ENCODE data around the gene C4A. TPM values are rescaled to one million over a fixed set of nuclear protein-coding genes. Genes with fewer than 3 reads are reported as not detected.

Gene C4A
- total RNA-seq, 4 donors from 2014 or later = 181 to 401 (median 227) TPM

DNA sequence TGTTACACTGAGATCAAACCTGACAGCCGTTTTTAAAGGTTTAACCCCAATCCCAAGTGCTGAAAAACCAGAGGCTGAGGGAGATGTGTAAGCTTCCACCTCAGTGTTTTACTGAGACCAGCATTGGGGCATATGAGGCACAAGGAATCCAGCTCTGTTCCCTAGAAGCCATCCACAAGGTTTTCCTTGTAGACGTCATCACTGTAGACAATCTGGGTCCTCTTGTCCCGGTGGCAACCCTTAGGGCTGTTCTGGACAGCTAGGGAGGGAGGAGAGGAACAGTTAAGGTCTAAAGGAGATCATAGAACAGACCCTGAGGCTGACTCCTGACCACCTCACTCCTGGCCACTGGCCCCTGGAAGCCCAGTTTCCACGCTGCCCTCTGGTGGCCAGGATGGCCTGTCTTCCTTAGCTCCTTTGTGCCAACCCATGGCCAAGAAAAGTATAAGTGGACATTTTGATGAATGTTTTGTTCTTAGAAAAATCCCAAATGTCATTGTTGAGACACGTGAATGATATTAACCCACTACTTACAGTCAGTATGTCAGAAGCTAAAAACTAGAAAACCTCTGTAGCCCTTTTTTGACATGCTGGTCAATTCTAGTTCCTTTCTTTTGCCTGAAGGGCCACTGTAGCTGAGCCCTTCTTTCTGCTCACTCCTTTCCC is 29.6 kb upstream of the C4A start:
- TF ChIP-seq, protein P1, sequence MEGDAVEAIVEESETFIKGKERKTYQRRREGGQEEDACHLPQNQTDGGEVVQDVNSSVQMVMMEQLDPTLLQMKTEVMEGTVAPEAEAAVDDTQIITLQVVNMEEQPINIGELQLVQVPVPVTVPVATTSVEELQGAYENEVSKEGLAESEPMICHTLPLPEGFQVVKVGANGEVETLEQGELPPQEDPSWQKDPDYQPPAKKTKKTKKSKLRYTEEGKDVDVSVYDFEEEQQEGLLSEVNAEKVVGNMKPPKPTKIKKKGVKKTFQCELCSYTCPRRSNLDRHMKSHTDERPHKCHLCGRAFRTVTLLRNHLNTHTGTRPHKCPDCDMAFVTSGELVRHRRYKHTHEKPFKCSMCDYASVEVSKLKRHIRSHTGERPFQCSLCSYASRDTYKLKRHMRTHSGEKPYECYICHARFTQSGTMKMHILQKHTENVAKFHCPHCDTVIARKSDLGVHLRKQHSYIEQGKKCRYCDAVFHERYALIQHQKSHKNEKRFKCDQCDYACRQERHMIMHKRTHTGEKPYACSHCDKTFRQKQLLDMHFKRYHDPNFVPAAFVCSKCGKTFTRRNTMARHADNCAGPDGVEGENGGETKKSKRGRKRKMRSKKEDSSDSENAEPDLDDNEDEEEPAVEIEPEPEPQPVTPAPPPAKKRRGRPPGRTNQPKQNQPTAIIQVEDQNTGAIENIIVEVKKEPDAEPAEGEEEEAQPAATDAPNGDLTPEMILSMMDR (IDR thresholded peaks at IDR 0.05) = peak; percentile 43 to 66 (median 52)
- TF ChIP-seq POLR2A (IDR thresholded peaks at IDR 0.05) = no peak
- peak; percentile 68 to 72 for DNase-seq
- 62 to 68% methylated on average over 5 of the region's 5 CpGs for WGBS, 2 donors
- H3K9me3 ChIP-seq = no peaks in the 10 kb centered on the region
- peaks cover 47 to 54% of the 10 kb centered on the region in 2 donors for H3K36me3 ChIP-seq
- no peak overlapping the region for H3K4me3 ChIP-seq (replicated peaks in 1 of 3)
- intact Hi-C loops (cut with DNase I) = loop anchor here (5.0 kb wide), 1 partner anchor 55 kb away; the partner anchor contains the start of gene EHMT2
- H3K27ac ChIP-seq = no peak overlapping the region
- H3K4me1 ChIP-seq = no peaks in the 10 kb centered on the region
- no peaks in the 10 kb centered on the region for H3K27me3 ChIP-seq

DNA sequence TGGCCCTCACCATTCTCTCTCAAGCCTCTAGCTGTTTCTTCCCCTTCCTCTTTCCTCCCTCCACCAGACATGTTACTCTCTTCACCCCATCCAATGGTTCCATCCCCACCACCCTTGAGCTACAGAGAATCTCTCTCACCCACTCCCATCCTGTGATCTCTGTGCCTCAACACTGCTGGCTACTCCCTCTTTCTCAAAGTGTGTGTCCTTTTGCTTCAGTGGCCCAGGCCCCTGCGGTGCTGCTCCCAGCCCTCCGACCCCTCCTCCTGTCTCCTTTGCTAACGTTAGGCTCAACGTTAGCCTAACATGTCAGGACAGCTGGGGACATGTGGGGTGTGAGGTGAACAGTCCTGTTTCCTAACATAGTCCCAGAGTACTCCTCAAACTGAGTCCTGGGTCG is 29.0 kb upstream of the C4A start:
- Histone ChIP-seq H3K4me1 (peaks cover under 1 to 4% of the 10 kb centered on the region in 2 donors), H3K4me3 (replicated peaks in 1 of 3) (no peak overlapping the region), H3K27me3 (no peaks in the 10 kb centered on the region), H3K36me3 (peaks cover 47 to 54% of the 10 kb centered on the region in 2 donors), H3K9me3 (no peaks in the 10 kb centered on the region), H3K27ac (no peak overlapping the region)
- intact Hi-C loops (cut with DNase I) = loop anchor here (5.0 kb wide), 1 partner anchor 56 kb away; the partner anchor contains the start of gene EHMT2
- TF ChIP-seq, protein P1 (IDR thresholded peaks at IDR 0.05) = no peak
- TF ChIP-seq POLR2A (IDR thresholded peaks at IDR 0.05) = no peak
- 80 to 84% methylated on average over 5 of the region's 5 CpGs for WGBS, 2 donors
- DNase-seq = no peak

DNA sequence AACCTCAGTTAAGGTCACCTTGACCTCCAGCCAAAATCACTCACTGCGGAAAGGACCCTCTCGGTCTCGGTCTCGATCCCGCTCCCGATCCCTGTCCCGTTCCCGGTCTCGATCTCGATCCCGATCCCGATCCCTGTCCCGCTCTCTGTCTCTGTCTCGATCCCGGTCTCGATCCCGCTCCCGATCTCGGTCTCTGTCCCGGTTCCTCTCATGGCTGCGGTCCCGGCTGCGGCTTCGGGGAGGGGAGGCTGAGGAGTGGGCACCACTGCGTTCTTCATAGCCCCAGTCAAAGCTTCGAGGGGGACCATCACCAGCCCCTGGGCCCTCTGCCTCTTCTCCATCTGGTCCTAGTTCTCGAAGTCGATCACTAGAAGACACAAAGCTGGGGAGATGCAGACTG is 27.3 kb upstream of the C4A start:
- Histone ChIP-seq H3K9me3 (no peaks in the 10 kb centered on the region), H3K4me1 (peaks cover 9 to 12% of the 10 kb centered on the region in 2 donors), H3K27me3 (no peaks in the 10 kb centered on the region), H3K4me3 (replicated peaks in 1 of 3) (no peak overlapping the region), H3K36me3 (peaks cover 47 to 54% of the 10 kb centered on the region in 2 donors), H3K27ac (no peak overlapping the region)
- intact Hi-C loops (cut with DNase I) = loop anchor here (5.0 kb wide), 1 partner anchor 57 kb away; the partner anchor contains the start of gene EHMT2
- 94 to 98% methylated on average over 28 of the region's 28 CpGs for WGBS, 2 donors
- no peak for TF ChIP-seq POLR2A (IDR thresholded peaks at IDR 0.05)
- TF ChIP-seq, protein P1 (IDR thresholded peaks at IDR 0.05) = no peak
- DNase-seq = no peak

DNA sequence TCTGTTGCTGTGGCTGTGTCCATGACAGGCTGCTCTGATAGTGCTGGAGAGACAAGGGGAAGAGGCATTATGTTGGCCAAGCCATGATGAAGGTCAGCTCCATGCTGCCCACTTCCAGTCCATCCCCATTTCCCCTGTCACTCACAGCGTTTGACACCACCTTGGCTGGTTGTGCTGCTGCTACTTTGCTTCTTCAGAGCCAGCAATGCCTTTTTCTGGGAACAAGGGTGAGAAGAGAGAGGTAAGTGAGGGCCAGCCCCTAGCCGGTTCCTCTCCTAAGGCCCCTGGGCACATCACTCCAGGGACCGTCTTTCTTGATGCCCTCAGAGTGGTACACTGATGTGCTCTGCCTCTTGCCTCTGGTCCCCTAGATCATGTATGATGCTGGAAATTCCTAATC is 25.1 kb upstream of the C4A start:
- H3K36me3 ChIP-seq = peaks cover 52 to 53% of the 10 kb centered on the region in 2 donors
- no peaks in the 10 kb centered on the region for H3K9me3 ChIP-seq
- no peak for DNase-seq
- peaks cover 11 to 19% of the 10 kb centered on the region in 2 donors for H3K4me1 ChIP-seq
- no peak overlapping the region for H3K4me3 ChIP-seq (replicated peaks in 1 of 3)
- intact Hi-C loops (cut with DNase I) = no loop called here
- WGBS, 2 donors = 97 to 98% methylated on average over 3 of the region's 3 CpGs
- no peaks in the 10 kb centered on the region for H3K27me3 ChIP-seq
- H3K27ac ChIP-seq = no peak overlapping the region
- TF ChIP-seq, protein P1 (IDR thresholded peaks at IDR 0.05) = no peak
- no peak for TF ChIP-seq POLR2A (IDR thresholded peaks at IDR 0.05)

DNA sequence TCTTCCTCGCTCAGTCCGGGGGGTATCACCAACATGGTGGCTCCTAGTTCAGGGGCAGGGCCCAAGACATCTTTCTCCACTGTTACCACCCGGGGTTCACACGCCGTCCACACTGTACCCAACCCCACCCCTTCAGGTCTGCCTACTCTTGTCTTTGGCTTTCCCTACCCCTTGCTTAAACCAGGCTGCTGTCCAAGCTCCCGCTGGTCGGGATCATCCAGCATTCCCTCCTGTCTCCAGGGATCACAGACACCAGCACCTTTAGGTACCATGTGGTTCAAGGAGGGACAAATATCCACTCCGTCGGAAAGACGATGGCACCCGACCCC is 23.5 kb upstream of the C4A start:
- DNase-seq = no peak
- H3K36me3 ChIP-seq = peaks cover 53 to 60% of the 10 kb centered on the region in 2 donors
- peak overlapping the region; percentile 55 to 76 (median 63) for H3K27ac ChIP-seq
- no peak for TF ChIP-seq POLR2A (IDR thresholded peaks at IDR 0.05)
- no peaks in the 10 kb centered on the region for H3K27me3 ChIP-seq
- intact Hi-C loops (cut with DNase I) = no loop called here
- 7 to 10% methylated on average over 11 of the region's 11 CpGs for WGBS, 2 donors
- no peaks in the 10 kb centered on the region for H3K9me3 ChIP-seq
- peak overlapping the region; percentile 56 to 99 (median 89) for H3K4me3 ChIP-seq (replicated peaks in 1 of 3)
- peaks cover 11 to 19% of the 10 kb centered on the region in 2 donors for H3K4me1 ChIP-seq
